Psoas muscle (tissue), 8 donors: ENCODE measurements around the gene HRK. TPM values are rescaled to one million over a fixed set of nuclear protein-coding genes. Genes with fewer than 3 reads are reported as not detected.

Source experiments
- ATAC-seq, 4 donors: fragments of 200-7000 bp; cut with Tn5 transposase; one replicate each; pipeline ENCODE4 v1.9.1; 2020; ENCODE audit warnings: moderate library complexity in 3 of 4, mild to moderate bottlenecking in 2 of 4
- DNase-seq, 2 donors: peaks; one replicate each; pipeline ENCODE4 v3.0.0-alpha.2; 2020
- H3K27ac ChIP-seq: fragments of 200-600 bp; one replicate; pipeline ENCODE4 v1.8.0; 2022
- H3K27me3 ChIP-seq, 3 donors: fragments of 200-600 bp in 1 of 3; one replicate each; pipeline versions ENCODE4 v1.6.1 to v1.8.0; 2013 to 2022; ENCODE audit warnings: low read length in 2 of 3, mild to moderate bottlenecking in 2 of 3, moderate library complexity in 1 of 3; ENCODE audit not compliant: insufficient read depth in 3 of 3
- H3K36me3 ChIP-seq, 2 donors: fragments of 200-600 bp in 1 of 2; one replicate each; pipeline versions ENCODE4 v1.6.1 to v1.8.0; 2013 to 2022; ENCODE audit warnings: low read depth in 1 of 2, mild to moderate bottlenecking in 1 of 2, moderate library complexity in 1 of 2; ENCODE audit not compliant: insufficient read depth in 1 of 2
- H3K4me1 ChIP-seq: fragments of 200-600 bp; one replicate; pipeline ENCODE4 v1.8.0; 2022
- H3K4me3 ChIP-seq: fragments of 200-600 bp; one replicate; pipeline ENCODE4 v1.8.0; 2022; ENCODE audit warnings: mild to moderate bottlenecking
- H3K9me3 ChIP-seq: fragments of 200-600 bp; one replicate; pipeline ENCODE4 v1.8.0; 2022
- CTCF ChIP-seq: fragments of 200-600 bp; IDR thresholded peaks from one replicate; pipeline ENCODE4 v1.8.0; 2022; ENCODE audit warnings: antibody characterized with exemption
- WGBS, 3 donors: extraction: QIAGEN DNeasy Blood & Tissue Kit; methylation state at CpG; one replicate each; pipeline versions ENCODE4 v1.1.6 to v1.1.7; 2013; 5-methylcytosine and 5-hydroxymethylcytosine counted together
- intact Hi-C, 2 donors: fragments of 100-400 bp; cut with DNase I; formaldehyde crosslinking; loops; one replicate each; pipeline versions ENCODE4 v1.11.0 to v1.14.2; 2022
- polyA plus RNA-seq, 3 donors: library from polyadenylated mRNA; stranded (reverse); fragments of 200-250 nt; gene quantifications; one replicate each; pipeline ENCODE4 v1.2.3, GENCODE V29; 2013
- total RNA-seq, 4 donors: library from RNA; stranded (reverse); fragmentation: NEBNext Ultra II Directional in 2 of 4; extraction: Animal tissue kit (Norgen Biotek cat#: 25700) in 2 of 4; gene quantifications; one replicate each; pipeline versions ENCODE4 v1.2.1 to v1.2.4, GENCODE V29; 2021 to 2023
- donor health status: healthy with polysubstance abuse.
- donor health status: DM: no; HTN: no; CAD: no; lungs with moderate emphysema.
- donor health status: Bipolar disorder and iron deficiency.
- donor health status: healthy.
- donor health status: DM: yes; HTN: yes; CAD: no.
- donor health status: DM: no; HTN: no; CAD: no.
- donor health status: DM: no; HTN: no; CAD: no.
- donor health status: DM: yes; HTN: yes; CAD: no.

Gene HRK
- total and polyA plus RNA-seq, 7 donors: under 0.01 to 0.60 (median 0.01) TPM; not detected in 2

GRCh38 chr12:116892349-116893140, 11.3 kb upstream of the HRK start:
- H3K4me1 ChIP-seq: no peaks in the 10 kb centered on the region

GRCh38 chr12:116891019-116891418, 9.8 kb upstream of the HRK start:
- no peak for TF ChIP-seq CTCF
- Histone ChIP-seq H3K4me3 (no peak overlapping the region), H3K27ac (no peak overlapping the region), H3K4me1 (no peaks in the 10 kb centered on the region), H3K36me3 (no peaks in the 10 kb centered on the region), H3K9me3 (no peaks in the 10 kb centered on the region), H3K27me3 (no peaks in the 10 kb centered on the region)
- intact Hi-C loops: no loop called here
- DNase-seq: no peak
- WGBS, 3 donors: 77 to 85% (median 80%) methylated on average over 3 of the region's 3 CpGs
- ATAC-seq: no peak

More at GRCh38 chr12:116892349-116893140, 11.3 kb upstream of the HRK start:
- DNase-seq (no peak), ATAC-seq (no peak)
- H3K27me3 ChIP-seq: peaks cover 0 to 2% (median 0%) of the 10 kb centered on the region in 3 donors
- 76 to 79% (median 77%) methylated on average over 12 of the region's 12 CpGs for WGBS, 3 donors
- no peak for TF ChIP-seq CTCF
- no peaks in the 10 kb centered on the region for H3K9me3 ChIP-seq
- H3K4me3 ChIP-seq: no peak overlapping the region
- no peak overlapping the region for H3K27ac ChIP-seq
- intact Hi-C loops: no loop called here
- H3K36me3 ChIP-seq: no peaks in the 10 kb centered on the region

- ATAC-seq (no peak), DNase-seq (no peak)
- no peak overlapping the region for H3K27ac ChIP-seq
- no peaks in the 10 kb centered on the region for H3K9me3 ChIP-seq
- 91 to 97% (median 93%) methylated on average over 2 of the region's 2 CpGs for WGBS, 3 donors
- intact Hi-C loops: no loop called here
- no peaks in the 10 kb centered on the region for H3K36me3 ChIP-seq
- no peaks in the 10 kb centered on the region for H3K4me1 ChIP-seq
- no peaks in the 10 kb centered on the region for H3K27me3 ChIP-seq
- no peak overlapping the region for H3K4me3 ChIP-seq
- no peak for TF ChIP-seq CTCF
These were observed 9.1 kb upstream of the HRK start for GRCh38 chr12:116890330-116890729.

- no peaks in the 10 kb centered on the region for H3K36me3 ChIP-seq
- no peak overlapping the region for H3K27ac ChIP-seq
- no peaks in the 10 kb centered on the region for H3K4me1 ChIP-seq
- no peak overlapping the region for H3K4me3 ChIP-seq
- no peaks in the 10 kb centered on the region for H3K9me3 ChIP-seq
- WGBS, 3 donors: 71 to 72% (median 71%) methylated on average over 6 of the region's 6 CpGs
- no peak for ATAC-seq
- intact Hi-C loops: no loop called here
- no peak for DNase-seq
- H3K27me3 ChIP-seq: peaks cover 0 to under 1% (median 0%) of the 10 kb centered on the region in 3 donors
- TF ChIP-seq CTCF: no peak
These were observed 6.7 kb upstream of the HRK start for GRCh38 chr12:116887897-116888296.
